Parathyroid adenoma (tissue), 2 donors: ENCODE measurements around the gene ARFGAP1.
"Not testable (repeated sequence)": the region's sequence is repeated elsewhere in the genome, so short reads cannot be mapped to it uniquely, and the experiment has no call there.

Source experiments
- H2AFZ ChIP-seq: fragments of 300-600 bp; sonication (generic); one replicate; pipeline ENCODE4 v1.7.0; 2017; ENCODE audit warnings: antibody characterized with exemption, mild to moderate bottlenecking
- H3K27ac ChIP-seq: fragments of 300-600 bp; sonication (generic); one replicate; pipeline ENCODE4 v1.7.0; 2017
- H3K27me3 ChIP-seq: fragments of 300-600 bp; sonication (generic); one replicate; pipeline ENCODE4 v1.7.0; 2017; ENCODE audit warnings: low read length; ENCODE audit not compliant: control insufficient read depth, insufficient read depth
- H3K36me3 ChIP-seq: fragments of 300-600 bp; sonication (generic); one replicate; pipeline ENCODE4 v1.7.0; 2017; ENCODE audit warnings: low read length; ENCODE audit not compliant: control insufficient read depth, insufficient read depth
- H3K4me1 ChIP-seq: fragments of 300-600 bp; sonication (generic); one replicate; pipeline ENCODE4 v1.7.0; 2017; ENCODE audit warnings: control low read depth
- H3K4me2 ChIP-seq: fragments of 300-600 bp; sonication (generic); one replicate; pipeline ENCODE4 v1.7.0; 2017; ENCODE audit warnings: low read length
- H3K4me3 ChIP-seq: fragments of 300-600 bp; sonication (generic); one replicate; pipeline ENCODE4 v1.7.0; 2017; ENCODE audit warnings: low read depth, low read length
- H3K79me2 ChIP-seq: fragments of 300-600 bp; sonication (generic); one replicate; pipeline ENCODE4 v1.7.0; 2017; ENCODE audit warnings: control low read depth
- H3K9ac ChIP-seq: fragments of 300-600 bp; sonication (generic); one replicate; pipeline ENCODE4 v1.7.0; 2017; ENCODE audit warnings: mild to moderate bottlenecking
- H3K9me3 ChIP-seq: fragments of 300-600 bp; sonication (generic); one replicate; pipeline ENCODE4 v1.7.0; 2017; ENCODE audit warnings: low read length; ENCODE audit not compliant: control insufficient read depth
- CTCF ChIP-seq: fragments of 300-600 bp; sonication (generic); IDR thresholded peaks from one replicate; pipeline ENCODE4 v1.7.0; 2017; ENCODE audit warnings: antibody characterized with exemption, mild to moderate bottlenecking
- donor health status: primary hyperparathyroidism.

ARFGAP1 gene

GRCh38 chr20:63333241-63333836 lies 60.7 kb downstream of the ARFGAP1 start:
- Histone ChIP-seq H3K36me3 (no peaks in the 10 kb centered on the region), H3K9me3 (no peaks in the 10 kb centered on the region), H3K4me3 (no peak overlapping the region), H3K79me2 (peaks cover 5% of the 10 kb centered on the region), H3K4me1 (peaks cover 93% of the 10 kb centered on the region), H3K27ac (peak overlapping the region; percentile 97), H3K4me2 (peak overlapping the region; percentile 61), H3K27me3 (no peaks in the 10 kb centered on the region), H3K9ac (no peak overlapping the region), H2AFZ (no peak overlapping the region)
- peak; percentile 35 for TF ChIP-seq CTCF

- H2AFZ ChIP-seq, result no peak overlapping the region
Observed at GRCh38 chr20:63334356-63334755, 61.7 kb downstream of the ARFGAP1 start.

GRCh38 chr20:63335060-63335459 lies 62.4 kb downstream of the ARFGAP1 start:
- not testable (repeated sequence) for H3K79me2 ChIP-seq, H3K36me3 ChIP-seq, H3K9me3 ChIP-seq, H3K9ac ChIP-seq, H3K27me3 ChIP-seq, H3K4me3 ChIP-seq, H2AFZ ChIP-seq
- Histone ChIP-seq H3K4me2 (peak overlapping the region; percentile 55), H3K4me1 (peaks cover 80% of the 10 kb centered on the region), H3K27ac (peak overlapping the region; percentile 97)

More at GRCh38 chr20:63334356-63334755, 61.7 kb downstream of the ARFGAP1 start:
- peak overlapping the region; percentile 61 for H3K4me2 ChIP-seq
- no peaks in the 10 kb centered on the region for H3K27me3 ChIP-seq
- no peak overlapping the region for H3K4me3 ChIP-seq
- peaks cover 87% of the 10 kb centered on the region for H3K4me1 ChIP-seq
- no peak for TF ChIP-seq CTCF
- no peak overlapping the region for H3K9ac ChIP-seq
- H3K9me3 ChIP-seq, result no peaks in the 10 kb centered on the region
- H3K36me3 ChIP-seq, result no peaks in the 10 kb centered on the region
- peaks cover 8% of the 10 kb centered on the region for H3K79me2 ChIP-seq
- peak overlapping the region; percentile 97 for H3K27ac ChIP-seq

GRCh38 chr20:63335711-63336110 lies 63.1 kb downstream of the ARFGAP1 start:
- Histone ChIP-seq H3K79me2 (peaks cover 15% of the 10 kb centered on the region), H3K27ac (peak overlapping the region; percentile 97), H3K9me3 (no peaks in the 10 kb centered on the region), H3K27me3 (no peaks in the 10 kb centered on the region), H3K9ac (no peak overlapping the region), H2AFZ (peak overlapping the region; percentile 9), H3K4me2 (peak overlapping the region; percentile 55), H3K4me3 (peak overlapping the region; percentile 52), H3K36me3 (no peaks in the 10 kb centered on the region), H3K4me1 (peaks cover 76% of the 10 kb centered on the region)
- TF ChIP-seq CTCF, result no peak

- Histone ChIP-seq H3K27ac (peak overlapping the region; percentile 97), H3K4me2 (peak overlapping the region; percentile 55), H3K27me3 (no peaks in the 10 kb centered on the region), H3K4me3 (peak overlapping the region; percentile 52), H3K79me2 (peaks cover 16% of the 10 kb centered on the region), H3K9ac (no peak overlapping the region), H3K4me1 (peaks cover 70% of the 10 kb centered on the region), H2AFZ (peak overlapping the region; percentile 9), H3K9me3 (no peaks in the 10 kb centered on the region), H3K36me3 (no peaks in the 10 kb centered on the region)
- no peak for TF ChIP-seq CTCF
Observed at GRCh38 chr20:63336232-63336752, 63.7 kb downstream of the ARFGAP1 start.
